ENCODE data around the gene ANKRD55. TPM values are rescaled to one million over a fixed set of nuclear protein-coding genes. Genes with fewer than 3 reads are reported as not detected.
"Not testable (repeated sequence)": the region's sequence is repeated elsewhere in the genome, so short reads cannot be mapped to it uniquely, and the experiment has no call there.

Gene ANKRD55
- total and polyA plus RNA-seq, 10 donors = 0.42 to 9.0 (median 2.3) TPM

- TF ChIP-seq CTCF (IDR thresholded peaks at IDR 0.05 in 8 of 11, conservative IDR thresholded peaks at IDR 0.05 in 3 of 11) (peak in 7 of 11 experiments; percentile 11 to 53 (median 24)), POLR2A (IDR thresholded peaks at IDR 0.05) (no peak)
- no peaks in the 10 kb centered on the region for H3K9me3 ChIP-seq
- no peaks in the 10 kb centered on the region for H3K36me3 ChIP-seq
- WGBS, 5 donors = 51 to 71% (median 53%) methylated on average over 6 of the region's 6 CpGs
- DNase-seq = no peak
- H3K4me1 ChIP-seq = peaks cover 0 to 24% (median 15%) of the 10 kb centered on the region in 6 donors
- peak overlapping the region in 1 of 8 donors; percentile 65 for H3K27ac ChIP-seq
- no peak overlapping the region for H3K4me3 ChIP-seq
- H3K27me3 ChIP-seq (replicated peaks in 1 of 7) = no peaks in the 10 kb centered on the region
- intact Hi-C loops (cut with DNase I; ENCODE audit: low total_unique reads) = loop anchor here (10.0 kb wide), 2 partner anchors 875 to 955 kb away; no protein-coding TSS in a partner anchor
These were observed 36.2 kb upstream of the ANKRD55 start for GRCh38 chr5:56269216-56269927.

GRCh38 chr5:56268707-56269106 lies 35.6 kb upstream of the ANKRD55 start:
- H3K9me3 ChIP-seq; H3K27ac ChIP-seq; DNase-seq; H3K27me3 ChIP-seq (replicated peaks in 1 of 7); H3K4me3 ChIP-seq; H3K36me3 ChIP-seq: not testable (repeated sequence)
- H3K4me1 ChIP-seq = peaks cover 0 to 24% (median 15%) of the 10 kb centered on the region in 6 donors
- intact Hi-C loops (cut with DNase I; ENCODE audit: low total_unique reads) = loop anchor here (10.0 kb wide), 2 partner anchors 876 to 956 kb away; no protein-coding TSS in a partner anchor
- 93 to 98% (median 94%) methylated on average over 3 of the region's 3 CpGs for WGBS, 5 donors

- Histone ChIP-seq H3K27ac (no peak overlapping the region), H3K4me1 (peaks cover 0 to 24% (median 15%) of the 10 kb centered on the region in 6 donors), H3K36me3 (no peaks in the 10 kb centered on the region), H3K9me3 (no peaks in the 10 kb centered on the region), H3K27me3 (replicated peaks in 1 of 7) (no peaks in the 10 kb centered on the region), H3K4me3 (no peak overlapping the region)
- TF ChIP-seq POLR2AphosphoS5 (IDR thresholded peaks at IDR 0.05) (no peak), POLR2A (IDR thresholded peaks at IDR 0.05) (no peak), CTCF (IDR thresholded peaks at IDR 0.05 in 8 of 11, conservative IDR thresholded peaks at IDR 0.05 in 3 of 11) (no peak)
- intact Hi-C loops (cut with DNase I; ENCODE audit: low total_unique reads) = loop anchor here (10.0 kb wide), 2 partner anchors 877 to 957 kb away; no protein-coding TSS in a partner anchor
- no peak for DNase-seq
- 84 to 95% (median 91%) methylated on average over 3 of the region's 3 CpGs for WGBS, 5 donors
These were observed 34.7 kb upstream of the ANKRD55 start for GRCh38 chr5:56267856-56268255.

GRCh38 chr5:56264417-56265025 lies 31.4 kb upstream of the ANKRD55 start:
- H3K9me3 ChIP-seq = no peaks in the 10 kb centered on the region
- 68 to 76% (median 72%) methylated on average over 5 of the region's 5 CpGs for WGBS, 5 donors
- DNase-seq = no peak
- no peak overlapping the region for H3K4me3 ChIP-seq
- no peaks in the 10 kb centered on the region for H3K27me3 ChIP-seq (replicated peaks in 1 of 7)
- H3K4me1 ChIP-seq = peaks cover 0 to 5% (median under 1%) of the 10 kb centered on the region in 6 donors
- H3K27ac ChIP-seq = no peak overlapping the region
- intact Hi-C loops (cut with DNase I; ENCODE audit: low total_unique reads) = loop anchor here (10.0 kb wide), 2 partner anchors 880 to 960 kb away; no protein-coding TSS in a partner anchor
- no peak for TF ChIP-seq POLR2A (IDR thresholded peaks at IDR 0.05)
- TF ChIP-seq CTCF (IDR thresholded peaks at IDR 0.05 in 8 of 11, conservative IDR thresholded peaks at IDR 0.05 in 3 of 11) = peak in 9 of 11 experiments; percentile 28 to 64 (median 56)
- H3K36me3 ChIP-seq = no peaks in the 10 kb centered on the region
